Mammary epithelial cell (primary cell): Measurements from ENCODE around the gene SYTL3.

ENCODE experiments used
- CTCF ChIP-seq, 2 donors: IDR thresholded peaks in 1 of 2; conservative IDR thresholded peaks in 1 of 2; 2 replicates each; pipeline ENCODE4 v1.5.1; 2011 to 2012; ENCODE audit warnings: inconsistent platforms in 2 of 2, low read length in 2 of 2, mild to moderate bottlenecking in 2 of 2, control low read depth in 1 of 2, low read depth in 1 of 2; ENCODE audit not compliant: insufficient read depth in 1 of 2; ENCODE audit errors: extremely low read depth in 1 of 2
- EZH2 ChIP-seq: IDR thresholded peaks from 2 replicates; pipeline ENCODE4 v1.6.1; 2012; ENCODE audit warnings: low read length, inconsistent platforms, borderline replicate concordance

DNA sequence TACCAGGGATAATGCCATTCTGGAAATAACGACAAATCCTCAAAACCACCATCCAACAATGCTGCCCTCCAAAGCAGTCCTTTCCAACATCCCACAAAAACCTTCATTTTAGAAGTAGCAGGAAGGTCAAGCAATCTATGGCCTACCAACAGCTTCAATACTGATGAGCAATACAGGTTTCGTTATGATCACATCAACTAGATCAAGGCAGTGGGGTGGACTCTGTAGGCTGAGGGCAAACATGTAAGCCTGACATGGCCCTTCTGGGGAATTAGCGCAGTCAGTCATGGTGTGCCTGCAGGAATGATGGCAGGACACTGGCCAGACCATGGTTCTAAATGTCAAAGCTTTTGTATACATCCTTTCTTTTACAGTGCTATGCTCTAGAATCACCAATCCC, 127.7 kb downstream of the SYTL3 start:
- TF ChIP-seq EZH2 (no peak), CTCF (conservative IDR thresholded peaks at IDR 0.05 in 1 of 2, IDR thresholded peaks at IDR 0.05 in 1 of 2; ENCODE audit: extremely low read depth in 1 of 2, insufficient read depth in 1 of 2, low read depth in 1 of 2, low read length in 2 of 2) (no peak)
